Fibroblast of skin of scalp (primary cell): ENCODE measurements around the gene ARMS2. TPM values are rescaled to one million over a fixed set of nuclear protein-coding genes. Genes with fewer than 3 reads are reported as not detected.

Experiments
- DNase-seq: peaks from one replicate; pipeline ENCODE4 v3.0.0-alpha.2; 2013
- polyA plus RNA-seq, 2 experiments: library from polyadenylated mRNA; unstranded; fragments of 120-200 nt; gene quantifications; one replicate each; pipeline ENCODE4 v1.2.1, GENCODE V29; 2013; ENCODE audit not compliant: insufficient read length in 2 of 2

ARMS2 gene, protein sequence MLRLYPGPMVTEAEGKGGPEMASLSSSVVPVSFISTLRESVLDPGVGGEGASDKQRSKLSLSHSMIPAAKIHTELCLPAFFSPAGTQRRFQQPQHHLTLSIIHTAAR
- polyA plus RNA-seq (2013, experiment 1 of 2; ENCODE audit: insufficient read length): 0.28 TPM
- 0.52 TPM for polyA plus RNA-seq (2013, experiment 2 of 2; ENCODE audit: insufficient read length)

DNA sequence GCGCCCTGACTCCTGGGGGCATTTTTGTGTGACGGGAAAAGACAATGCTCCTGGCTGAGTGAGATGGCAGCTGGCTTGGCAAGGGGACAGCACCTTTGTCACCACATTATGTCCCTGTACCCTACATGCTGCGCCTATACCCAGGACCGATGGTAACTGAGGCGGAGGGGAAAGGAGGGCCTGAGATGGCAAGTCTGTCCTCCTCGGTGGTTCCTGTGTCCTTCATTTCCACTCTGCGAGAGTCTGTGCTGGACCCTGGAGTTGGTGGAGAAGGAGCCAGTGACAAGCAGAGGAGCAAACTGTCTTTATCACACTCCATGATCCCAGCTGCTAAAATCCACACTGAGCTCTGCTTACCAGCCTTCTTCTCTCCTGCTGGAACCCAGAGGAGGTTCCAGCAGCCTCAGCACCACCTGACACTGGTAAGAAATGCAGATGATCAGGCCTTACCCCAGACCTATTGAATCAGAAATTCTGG is at the start of gene ARMS2:
TSS of gene ARMS2 (plus strand) at position 51 of the 478 bp plus-strand sequence. CDS start at position 126, 75 bp downstream.
- DNase-seq: no peak

DNA sequence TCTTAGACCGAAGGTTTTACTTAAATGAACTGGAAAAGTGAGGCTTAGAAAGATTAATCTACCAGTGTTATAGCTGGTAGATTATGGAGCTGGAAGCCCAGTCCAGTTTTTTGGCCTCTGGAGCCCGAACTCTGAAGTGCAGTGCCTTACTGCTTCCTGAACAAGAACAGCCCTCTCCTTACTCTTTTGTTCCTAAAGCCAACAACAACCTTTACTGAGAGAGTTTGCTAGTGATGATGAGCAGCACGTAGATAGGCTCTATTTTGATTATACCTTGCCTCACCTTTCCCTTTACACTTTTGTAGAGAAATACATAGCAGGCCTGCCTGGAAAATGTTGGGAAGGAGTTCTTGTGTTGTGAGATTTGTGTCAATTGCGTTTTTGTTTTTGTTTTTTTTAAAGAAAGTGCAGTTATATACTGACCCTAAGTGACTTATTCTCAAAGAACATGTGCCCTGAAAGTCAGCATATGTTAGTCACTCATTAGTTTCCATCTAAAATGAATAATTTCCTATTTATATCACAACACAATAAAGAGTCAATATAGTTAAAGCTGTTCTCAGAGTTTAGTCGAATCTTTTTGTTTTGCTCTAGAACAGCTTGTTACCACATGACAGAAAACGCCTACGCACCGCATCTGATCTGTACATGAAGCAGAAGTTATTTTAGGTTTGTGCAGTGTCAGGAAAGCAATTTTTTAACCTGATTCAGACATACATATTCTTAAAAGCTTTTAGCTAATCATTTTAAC is 46.9 kb upstream of the ARMS2 start:
- no peak for DNase-seq

DNA sequence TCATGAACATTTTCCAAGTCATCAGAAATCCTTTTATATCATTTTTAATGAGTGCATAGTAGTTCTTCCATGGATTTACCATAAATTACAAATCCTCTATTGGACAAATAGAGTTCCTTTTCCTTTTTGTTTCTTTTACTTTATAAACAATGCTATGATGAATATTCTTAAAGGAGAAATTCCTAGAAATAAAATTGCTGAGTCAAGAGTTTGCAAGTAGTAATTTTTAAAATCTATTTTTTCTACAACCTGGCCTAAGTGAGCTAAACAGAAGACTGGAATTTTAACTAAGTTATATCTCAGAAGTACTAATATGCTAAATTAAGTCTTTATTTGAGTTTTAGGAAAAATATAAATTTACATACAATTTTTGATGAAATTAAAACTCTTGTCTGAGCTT is 41.1 kb upstream of the ARMS2 start:
- DNase-seq: no peak

DNA sequence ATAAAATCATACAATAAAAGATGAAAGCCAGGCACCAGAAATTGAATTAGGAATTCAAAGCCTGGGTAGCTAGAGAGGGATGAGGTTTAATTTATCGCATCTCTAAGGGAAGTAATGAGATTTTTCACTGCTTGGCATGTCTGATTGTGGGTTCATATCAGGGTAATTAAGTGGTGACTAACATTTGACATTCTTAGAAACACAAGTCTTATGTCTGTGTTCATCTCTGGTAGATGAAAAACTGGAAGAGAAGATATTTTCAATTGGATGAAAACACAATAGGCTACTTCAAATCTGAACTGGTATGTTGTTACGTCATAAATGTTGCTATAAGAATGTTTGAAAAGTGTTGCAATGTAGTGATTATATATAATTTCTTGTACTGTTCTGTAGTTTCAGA is 36.8 kb upstream of the ARMS2 start:
- DNase-seq: peak; percentile 30

DNA sequence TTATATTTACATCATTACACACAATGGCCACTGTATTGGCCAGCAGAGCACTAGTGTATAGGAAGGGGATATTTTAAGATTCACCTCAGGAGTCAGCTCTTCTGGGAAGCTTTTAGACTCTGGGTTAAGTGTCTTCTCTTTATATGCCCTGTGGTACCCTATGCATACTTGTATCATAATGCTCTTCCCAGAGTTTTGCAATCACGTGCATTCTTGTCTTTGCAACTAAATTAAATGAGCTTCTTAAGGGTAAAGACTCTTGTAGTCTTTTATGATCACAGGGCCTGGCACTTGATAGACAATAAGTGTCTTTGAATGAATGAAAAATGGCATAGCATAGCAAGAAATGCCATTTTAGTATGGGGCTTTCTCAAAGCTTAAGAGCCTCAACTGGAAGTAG is 35.4 kb upstream of the ARMS2 start:
- peak; percentile 6 for DNase-seq

DNA sequence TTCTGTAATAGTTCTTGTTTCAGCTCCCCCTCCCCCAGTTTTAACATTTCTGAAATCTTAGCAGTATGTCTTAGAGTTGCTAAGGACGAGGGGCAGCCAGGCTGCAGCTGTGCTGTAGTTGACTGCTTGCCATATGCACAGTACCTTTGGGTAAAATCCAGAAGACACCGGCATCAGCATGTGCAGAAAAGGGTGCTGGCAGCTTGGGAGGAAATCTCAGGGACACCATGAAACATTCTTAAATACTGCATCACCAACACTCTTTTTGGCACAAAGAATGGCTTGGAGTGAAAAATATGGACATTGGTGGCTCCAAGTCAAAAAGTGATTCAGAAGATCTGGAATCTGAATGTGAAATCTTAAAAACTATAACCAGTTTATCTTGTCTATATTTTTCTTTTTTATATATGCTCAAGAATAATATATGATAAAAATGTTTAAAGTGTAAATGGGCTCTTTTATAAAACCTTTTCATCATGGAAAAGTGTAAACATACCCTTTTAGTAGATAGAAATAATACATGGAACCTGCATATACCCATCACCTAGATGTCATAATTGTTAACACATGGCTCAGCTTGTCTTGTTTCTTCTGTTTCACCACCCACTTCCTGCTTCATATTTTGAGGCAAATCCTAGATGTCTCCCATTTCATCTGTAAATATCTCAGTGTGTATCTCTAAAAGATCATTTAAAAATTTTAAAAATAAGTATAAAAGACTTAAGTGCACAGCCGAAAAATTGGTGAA is 34.4 kb upstream of the ARMS2 start:
- peak; percentile 76 for DNase-seq

DNA sequence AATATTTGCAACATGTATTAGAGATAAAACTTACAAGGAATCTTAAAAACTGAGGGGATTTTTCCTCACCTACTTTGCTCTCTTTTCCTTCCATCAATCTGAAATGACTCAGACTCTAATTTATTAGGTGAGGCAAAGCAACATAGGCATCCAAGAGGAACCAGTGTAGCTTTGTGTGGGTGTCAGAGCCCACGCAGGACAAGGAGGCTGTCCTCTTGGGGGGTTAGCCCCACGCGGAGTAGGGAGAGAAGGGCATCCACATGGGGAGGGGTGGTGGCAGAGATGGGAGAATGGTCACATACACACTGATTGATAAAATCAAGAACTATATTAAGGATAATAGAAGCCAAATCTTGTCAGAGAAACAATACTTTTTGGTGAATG is 33.8 kb upstream of the ARMS2 start:
- no peak for DNase-seq

DNA sequence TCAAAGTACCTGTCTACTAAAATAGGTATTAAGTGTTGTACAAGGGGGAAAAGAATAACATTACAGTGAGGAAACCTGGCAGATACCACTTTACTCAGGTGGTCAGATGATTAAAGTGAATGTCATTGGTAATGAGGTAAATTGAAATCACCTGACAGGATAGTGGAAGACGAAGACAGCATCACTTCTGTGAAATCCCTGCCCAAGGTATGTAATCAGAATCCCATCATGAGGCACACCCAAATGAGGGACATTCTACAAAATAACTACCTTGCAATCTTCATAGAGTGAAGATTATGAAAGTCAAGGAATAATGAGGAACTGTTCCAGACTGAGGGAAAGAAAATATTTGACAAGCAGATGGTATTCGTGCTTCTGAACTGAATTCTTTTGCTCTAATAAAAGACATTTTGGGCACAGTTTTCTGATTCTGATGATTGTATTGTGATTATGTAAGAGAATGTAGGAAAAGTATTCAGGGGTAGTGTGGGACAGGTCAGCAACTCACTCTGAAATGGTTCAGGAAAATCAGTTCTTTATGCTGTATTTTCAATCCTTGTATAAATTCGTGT is 33.3 kb upstream of the ARMS2 start:
- peak; percentile 8 for DNase-seq

DNA sequence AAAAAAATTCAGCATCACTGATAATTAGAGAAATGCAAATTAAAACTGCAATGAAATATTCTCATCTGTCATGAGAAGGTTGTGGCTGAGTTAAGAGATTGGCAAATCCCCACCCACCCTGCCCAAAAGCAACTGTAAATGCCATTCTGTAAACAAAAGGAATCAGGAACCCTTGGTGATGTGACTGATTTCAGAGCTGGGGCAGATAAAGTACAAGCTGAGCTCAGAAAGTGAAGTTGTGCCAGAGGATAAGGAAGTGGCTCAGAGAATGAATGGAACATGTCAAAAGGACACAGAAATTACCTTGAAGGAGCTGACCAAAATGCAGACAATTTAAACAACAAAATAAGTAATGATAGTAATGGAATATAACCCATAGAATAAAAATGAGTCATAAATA is 32.7 kb upstream of the ARMS2 start:
- DNase-seq: no peak

DNA sequence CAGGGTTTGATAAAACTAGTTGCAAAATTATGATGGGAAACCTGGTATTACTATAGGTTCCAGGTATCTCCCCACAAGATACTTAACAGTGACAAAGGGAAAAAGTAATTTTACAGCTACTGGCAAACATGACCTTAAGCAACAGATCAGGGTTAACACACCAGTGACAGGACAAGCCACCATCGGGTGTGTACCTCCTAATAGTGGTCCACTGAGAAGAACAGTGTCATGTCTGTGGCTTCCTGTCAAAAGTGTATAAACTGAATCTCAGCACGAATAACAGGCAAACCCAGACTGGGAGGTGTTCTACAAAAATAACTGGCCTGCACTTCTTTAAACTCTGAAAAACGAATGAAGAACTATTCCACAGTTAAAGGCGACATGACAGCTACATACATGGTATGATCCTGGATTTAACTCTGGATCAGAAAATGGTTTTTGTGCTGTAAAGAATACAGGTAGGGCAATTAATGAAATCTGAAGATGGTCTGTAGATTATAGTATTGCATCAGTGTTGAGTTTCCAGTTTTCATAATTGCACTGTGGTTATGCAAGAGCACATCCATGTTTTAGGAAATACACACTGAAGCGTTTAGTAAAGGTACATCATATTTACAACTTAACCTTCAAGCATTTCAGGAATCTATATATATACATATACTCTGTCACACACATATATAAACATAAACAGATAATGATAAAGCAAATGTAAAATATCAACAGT is 32.0 kb upstream of the ARMS2 start:
- no peak for DNase-seq

DNA sequence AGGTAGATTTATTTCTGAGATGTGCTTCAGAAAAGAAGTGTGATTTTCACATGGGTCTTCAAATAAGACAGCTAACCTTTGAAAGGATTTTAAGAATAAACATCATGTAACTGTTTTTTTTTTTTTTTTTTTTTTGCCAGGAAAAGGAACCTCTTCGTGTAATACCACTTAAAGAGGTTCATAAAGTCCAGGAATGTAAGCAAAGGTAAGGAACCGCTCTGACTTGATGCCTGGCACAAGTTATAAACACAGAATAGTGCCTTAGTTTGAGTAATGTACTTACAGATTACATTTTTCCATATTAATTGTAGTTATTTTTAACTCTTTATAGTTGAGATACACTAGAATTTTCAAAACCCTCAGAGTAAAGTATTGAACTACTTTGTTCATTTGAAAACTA is 30.4 kb upstream of the ARMS2 start:
- DNase-seq: no peak

DNA sequence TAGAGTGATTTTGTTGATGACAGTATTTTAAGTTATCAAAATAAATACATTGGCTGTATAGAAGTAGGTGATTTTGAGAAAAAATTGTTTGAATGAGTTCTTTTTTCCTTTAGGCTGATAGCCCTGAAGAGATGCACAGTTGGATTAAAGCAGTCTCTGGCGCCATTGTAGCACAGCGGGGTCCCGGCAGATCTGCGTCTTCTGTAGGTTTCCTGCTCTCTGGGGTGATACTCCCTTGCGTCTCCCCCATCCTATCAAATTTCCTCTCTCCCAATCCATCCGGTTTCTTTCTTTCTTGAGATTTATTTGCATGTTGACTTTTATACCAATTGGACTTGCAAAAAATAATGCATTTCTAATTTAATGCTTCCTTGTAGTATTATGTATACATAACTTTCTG is 27.6 kb upstream of the ARMS2 start:
- no peak for DNase-seq

DNA sequence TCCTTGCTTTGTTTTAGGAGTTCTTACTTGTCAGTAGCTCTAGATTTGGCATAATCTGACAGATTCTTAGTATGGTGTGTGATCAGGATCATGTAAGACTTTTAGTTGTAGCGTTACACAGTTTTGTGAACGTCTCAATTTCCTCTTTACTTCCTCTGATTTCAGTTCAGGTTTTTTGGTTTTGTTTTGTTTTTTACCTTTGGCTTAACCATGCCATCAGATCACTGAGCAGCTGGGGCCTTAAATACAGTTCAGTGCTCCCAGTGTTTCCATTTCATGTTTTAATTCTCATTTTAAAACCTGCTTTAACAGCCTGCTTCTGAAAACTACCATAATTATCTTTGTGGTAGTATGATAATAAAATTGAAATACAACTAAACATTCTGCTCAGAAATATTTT is 27.2 kb upstream of the ARMS2 start:
- no peak for DNase-seq

DNA sequence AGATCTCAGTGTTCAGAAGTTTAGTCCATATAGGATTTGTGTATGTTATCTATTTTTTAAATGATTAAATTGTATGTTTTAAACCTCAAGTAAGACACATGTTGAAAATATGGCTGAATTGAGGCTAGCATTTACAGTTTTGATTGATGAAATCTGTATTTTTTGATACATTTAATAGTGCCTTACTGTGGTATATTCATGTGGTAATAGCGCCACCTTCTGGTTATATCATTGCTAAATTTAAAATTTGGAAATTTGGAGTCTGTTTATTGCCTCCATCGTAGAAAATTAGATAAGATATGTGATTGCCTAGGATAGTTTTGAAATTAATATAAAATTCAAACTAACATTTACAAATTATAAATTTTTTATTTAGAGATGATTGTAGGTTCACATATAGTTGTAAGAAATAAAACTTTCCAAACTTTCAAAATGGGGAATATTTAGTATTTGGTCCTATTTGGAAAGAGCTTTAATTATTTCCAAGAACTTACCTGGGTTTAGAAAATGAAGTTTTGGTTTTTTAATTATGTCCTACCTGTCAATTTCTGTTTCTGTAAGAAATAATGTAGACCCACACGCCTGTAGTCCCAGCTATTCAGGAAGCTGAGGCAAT is 19.1 kb upstream of the ARMS2 start:
- DNase-seq: peak; percentile 58

DNA sequence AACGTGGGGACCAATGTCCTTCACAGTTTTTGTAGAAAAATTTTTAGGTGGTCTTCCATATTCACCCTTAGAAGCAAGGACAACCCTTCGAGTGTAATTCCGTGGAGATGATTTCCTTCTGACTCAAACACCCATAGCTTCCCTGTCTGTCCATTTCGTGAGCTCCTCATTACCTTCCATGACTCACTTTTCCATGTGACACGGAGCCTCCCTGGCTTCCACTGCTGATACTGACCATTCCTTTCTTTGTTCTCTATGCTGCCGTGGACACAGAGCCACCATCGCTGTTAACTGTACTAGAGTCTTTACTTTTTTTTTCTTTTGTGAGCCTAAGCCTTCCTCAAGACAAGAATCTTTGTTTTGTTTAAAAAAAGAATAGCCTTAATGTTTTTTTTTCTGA is 12.5 kb upstream of the ARMS2 start:
- DNase-seq: peak; percentile 37

DNA sequence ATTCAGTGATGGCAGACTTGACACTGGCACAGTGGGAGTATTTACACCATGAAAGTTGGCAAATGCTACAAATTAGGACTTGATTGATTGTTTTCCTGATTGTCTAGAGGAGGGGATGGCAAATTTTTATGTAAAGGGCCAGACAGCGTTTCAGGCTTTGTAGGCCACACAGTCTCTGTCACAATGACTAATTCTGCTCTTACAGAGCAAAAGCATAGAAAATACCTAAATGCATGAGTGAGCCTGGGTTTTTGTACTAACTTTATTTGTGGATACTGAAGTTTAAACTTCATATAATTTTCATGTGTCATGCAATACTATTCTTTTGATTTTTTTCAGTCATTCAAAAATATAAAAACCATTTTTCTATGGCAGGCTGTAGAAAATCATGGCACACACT is 9.0 kb upstream of the ARMS2 start:
- no peak for DNase-seq

DNA sequence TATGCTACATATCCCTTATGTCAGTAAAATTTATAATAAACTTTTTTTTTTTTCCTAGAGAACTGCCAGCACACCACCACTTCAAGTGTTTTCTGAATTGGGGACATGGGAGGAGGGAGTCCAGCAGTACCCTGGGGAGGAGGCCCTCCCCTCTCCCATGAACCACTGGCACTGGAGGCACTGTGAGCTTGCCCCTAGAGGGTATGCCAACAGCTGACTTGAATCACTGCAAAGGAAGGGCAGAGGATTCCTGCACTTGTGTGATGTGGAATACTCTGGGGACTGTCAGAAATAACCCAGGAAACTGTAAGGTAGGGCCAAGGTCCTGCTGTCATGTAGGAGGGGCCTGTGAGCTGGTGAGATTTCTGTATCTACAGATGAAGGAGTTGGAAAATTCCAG is 8.5 kb upstream of the ARMS2 start:
- DNase-seq: no peak

DNA sequence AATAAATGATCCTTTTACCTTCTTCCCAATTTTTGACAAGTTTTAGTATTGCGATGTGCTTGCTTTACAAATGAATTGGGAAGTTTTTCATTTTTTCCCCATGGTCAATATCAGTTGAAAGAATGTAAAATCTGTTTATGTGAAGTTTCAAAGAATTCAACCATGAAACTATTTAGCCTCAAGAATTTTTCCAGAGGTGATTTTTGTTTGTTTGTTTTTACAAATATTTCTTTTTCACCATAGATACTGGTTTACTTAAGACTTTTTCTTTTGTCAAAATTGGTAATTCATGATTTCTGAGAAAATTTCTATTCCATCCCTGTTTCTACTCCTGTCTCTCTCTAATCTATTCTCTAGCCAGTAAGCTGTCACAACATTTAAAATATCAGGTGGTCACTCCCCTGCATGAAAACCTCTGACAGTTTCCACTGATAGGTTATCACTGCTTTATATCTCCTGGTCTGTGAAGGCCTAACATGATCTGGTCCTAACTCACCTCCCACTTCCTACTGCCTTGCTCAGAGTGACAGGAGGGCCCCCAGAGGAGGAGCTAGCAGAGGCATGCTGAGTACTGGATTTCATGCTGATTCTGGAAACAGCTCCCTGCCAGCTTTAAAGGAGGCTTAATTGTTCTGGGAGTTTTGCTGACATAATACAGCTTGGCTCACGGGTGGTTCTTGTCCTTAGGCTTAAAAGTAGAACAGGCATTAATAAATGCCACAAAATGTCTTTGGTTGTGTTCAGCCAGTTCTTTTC is 7.6 kb upstream of the ARMS2 start:
- DNase-seq: peak; percentile 35

DNA sequence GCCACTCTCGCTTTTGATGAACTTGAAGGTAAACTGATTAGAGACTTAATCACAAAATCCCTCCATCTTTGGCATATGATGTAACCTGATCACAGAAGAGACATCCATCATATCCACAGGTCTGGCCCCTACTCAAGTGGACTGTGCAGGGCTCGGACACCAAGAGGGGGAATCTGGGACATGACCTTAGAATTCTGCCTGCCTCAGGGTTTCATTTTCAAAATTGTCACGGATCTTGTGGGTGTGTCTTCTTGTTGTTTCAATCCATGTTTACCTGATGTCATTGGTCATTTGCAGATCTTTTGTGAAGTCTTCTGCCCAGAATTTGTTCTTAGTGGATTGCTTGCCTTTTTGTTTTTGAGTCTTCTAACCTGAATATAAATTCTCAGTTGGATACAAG is 5.9 kb upstream of the ARMS2 start:
- no peak for DNase-seq

DNA sequence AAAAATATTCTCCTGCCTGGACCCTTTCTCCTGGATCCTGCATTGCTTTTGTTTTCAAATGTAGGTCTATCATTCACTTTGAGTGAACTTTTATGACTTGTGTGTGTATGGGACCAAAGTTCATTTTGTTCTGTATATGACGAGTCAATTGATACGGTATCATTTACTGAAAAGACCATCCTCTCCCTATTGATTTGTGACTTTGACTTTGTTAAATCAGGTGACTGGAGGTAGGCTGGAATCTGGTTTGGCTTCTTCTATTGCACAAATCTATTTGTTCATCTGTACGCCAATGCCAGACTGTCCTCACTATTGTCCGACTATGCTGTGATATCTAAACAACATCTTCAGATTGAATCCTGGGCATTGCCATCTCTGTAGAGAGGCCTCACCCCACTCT is 5.3 kb upstream of the ARMS2 start:
- no peak for DNase-seq

DNA sequence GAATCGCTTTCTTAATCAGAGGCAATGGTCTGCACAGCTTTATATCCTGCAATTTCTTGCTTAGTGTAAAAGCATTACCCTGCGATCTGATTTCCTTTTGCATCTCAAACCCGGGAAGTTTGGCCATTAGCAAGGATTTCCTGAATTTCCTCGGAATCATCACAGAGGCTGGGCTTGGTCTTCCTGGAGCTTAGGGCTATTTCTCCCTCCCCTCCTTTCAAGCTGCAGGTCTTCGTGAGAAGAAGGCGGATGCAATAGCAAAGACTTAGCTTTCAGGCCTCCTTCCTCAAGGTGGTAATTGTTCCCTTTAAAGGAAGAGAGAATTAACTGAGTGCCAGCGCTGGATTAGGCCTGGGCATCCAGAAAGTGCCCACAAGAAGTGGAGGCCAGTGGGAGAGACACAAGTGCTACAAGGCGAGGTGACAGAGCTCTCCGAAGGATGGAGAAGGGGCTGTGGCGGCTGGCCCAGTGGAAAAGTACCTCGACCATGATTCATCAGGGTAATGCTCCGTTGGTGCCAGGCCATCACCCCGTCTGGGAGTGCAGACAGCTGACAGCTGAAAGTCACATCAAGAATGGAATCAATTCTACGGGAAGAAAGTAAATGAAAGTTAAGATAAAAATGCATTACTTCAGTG is 4.0 kb upstream of the ARMS2 start:
- DNase-seq: no peak
